ENCODE measurements around the gene ASB2. TPM values are rescaled to one million over a fixed set of nuclear protein-coding genes. Genes with fewer than 3 reads are reported as not detected.

The ASB2 gene
- total and polyA plus RNA-seq, 2 of the 13 experiments (the other 11 are each of a cell fraction or from before 2014, with no cell fraction given), result 0.82 to 4.1 TPM

DNA sequence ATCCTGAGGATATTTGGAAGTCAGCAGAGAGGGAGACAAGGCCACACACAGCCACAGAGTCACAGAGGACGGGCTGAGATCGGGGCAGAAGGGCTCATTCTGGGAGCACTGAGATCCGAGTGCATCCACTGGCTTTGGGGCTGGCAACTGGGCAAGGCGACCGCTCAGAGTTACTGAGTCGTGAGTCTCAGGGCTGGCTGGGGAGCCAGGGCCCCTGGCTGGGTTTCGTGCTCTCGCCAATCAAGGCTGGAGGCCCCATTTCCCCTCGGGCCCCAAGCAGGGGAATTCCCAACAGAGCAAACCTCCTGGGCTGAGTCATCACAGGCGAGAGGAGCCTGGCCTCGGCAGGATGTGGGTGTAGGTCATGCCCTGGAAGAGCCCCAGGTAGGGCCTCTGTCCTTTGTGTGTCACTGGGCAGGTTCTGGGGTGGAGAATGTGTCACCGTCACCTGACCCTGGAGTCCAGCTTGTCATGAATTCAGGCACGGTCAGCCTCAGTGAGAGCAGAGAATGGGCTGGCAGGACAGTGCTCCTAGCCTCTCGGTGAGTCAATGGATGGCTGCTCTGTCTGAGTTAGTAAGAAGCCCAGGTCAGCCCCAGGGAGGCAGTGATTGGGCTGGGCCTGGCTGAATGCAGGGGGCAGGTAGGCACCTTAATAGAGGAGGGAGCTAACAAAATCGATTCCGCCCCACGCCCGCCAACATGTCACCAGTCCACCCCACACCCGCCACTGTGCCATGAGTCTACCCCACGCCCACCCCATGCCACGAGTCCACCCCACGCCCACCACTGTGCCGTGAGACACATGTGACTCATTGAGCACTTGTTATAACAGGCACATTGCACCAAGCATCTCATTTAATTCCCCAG lies 16.9 kb downstream of the ASB2 start (continued):
- TF ChIP-seq KLF12 (CRISPR knock-in tag; IDR thresholded peaks at IDR 0.05; ENCODE audit: borderline replicate concordance) (no peak), ZFP62 (CRISPR knock-in tag; IDR thresholded peaks at IDR 0.05) (0 out of 2 replicates have a peak, but pooled peaks have one; percentile 79), PPARG (CRISPR knock-in tag; conservative IDR thresholded peaks at IDR 0.05) (peak; percentile 91), ZBTB38 (CRISPR knock-in tag; IDR thresholded peaks at IDR 0.05) (peak; percentile 85), CREBL2 (CRISPR knock-in tag; IDR thresholded peaks at IDR 0.05; ENCODE audit: borderline replicate concordance) (no peak), MYNN (CRISPR knock-in tag; IDR thresholded peaks at IDR 0.05; ENCODE audit: low read depth) (no peak; the same call in 1 of the 2 replicates), ZNF563 (CRISPR knock-in tag; IDR thresholded peaks at IDR 0.05) (peak; percentile 97), NFIB (CRISPR knock-in tag; IDR thresholded peaks at IDR 0.05; ENCODE audit: borderline replicate concordance) (no peak), ZMAT3 (CRISPR knock-in tag; conservative IDR thresholded peaks at IDR 0.05) (peak; percentile 72), KDM1A (CRISPR knock-in tag; IDR thresholded peaks at IDR 0.05) (peak; percentile 54; the same call in 1 of the 2 replicates), CSRNP2 (CRISPR knock-in tag; conservative IDR thresholded peaks at IDR 0.05; ENCODE audit: low read depth) (no peak), NFATC3 (CRISPR knock-in tag; IDR thresholded peaks at IDR 0.05) (no peak), JDP2 (CRISPR knock-in tag; IDR thresholded peaks at IDR 0.05; ENCODE audit: borderline replicate concordance) (no peak), ZBTB3 (CRISPR knock-in tag; IDR thresholded peaks at IDR 0.05; ENCODE audit: borderline replicate concordance, low read depth) (no peak), ZNF740 (CRISPR knock-in tag; IDR thresholded peaks at IDR 0.05) (no peak), ZNF660 (CRISPR knock-in tag; IDR thresholded peaks at IDR 0.05; ENCODE audit: borderline replicate concordance, low read depth) (no peak), ONECUT2 (CRISPR knock-in tag; IDR thresholded peaks at IDR 0.05) (no peak), ZNF790 (CRISPR knock-in tag; IDR thresholded peaks at IDR 0.05; ENCODE audit: borderline replicate concordance) (peak; percentile 83; the same call in 1 of the 2 replicates), ATRX (CRISPR knock-in tag; IDR thresholded peaks at IDR 0.05; ENCODE audit: borderline replicate concordance) (no peak), CREB1 (IDR thresholded peaks at IDR 0.05) (peak; percentile 84), CREB1 (CRISPR knock-in tag; IDR thresholded peaks at IDR 0.05) (peak; percentile 73), ZNF484 (CRISPR knock-in tag; IDR thresholded peaks at IDR 0.05; ENCODE audit: borderline replicate concordance, low read depth) (no peak), KDM6A (CRISPR knock-in tag; IDR thresholded peaks at IDR 0.05; ENCODE audit: low read depth) (peak; percentile 96), ZFP1 (CRISPR knock-in tag; IDR thresholded peaks at IDR 0.05) (peak; percentile 67; the same call in 1 of the 2 replicates), PBX3 (CRISPR knock-in tag; IDR thresholded peaks at IDR 0.05; ENCODE audit: borderline replicate concordance) (0 out of 2 replicates have a peak, but pooled peaks have one; percentile 23)
- TF ChIP-seq, protein P1, sequence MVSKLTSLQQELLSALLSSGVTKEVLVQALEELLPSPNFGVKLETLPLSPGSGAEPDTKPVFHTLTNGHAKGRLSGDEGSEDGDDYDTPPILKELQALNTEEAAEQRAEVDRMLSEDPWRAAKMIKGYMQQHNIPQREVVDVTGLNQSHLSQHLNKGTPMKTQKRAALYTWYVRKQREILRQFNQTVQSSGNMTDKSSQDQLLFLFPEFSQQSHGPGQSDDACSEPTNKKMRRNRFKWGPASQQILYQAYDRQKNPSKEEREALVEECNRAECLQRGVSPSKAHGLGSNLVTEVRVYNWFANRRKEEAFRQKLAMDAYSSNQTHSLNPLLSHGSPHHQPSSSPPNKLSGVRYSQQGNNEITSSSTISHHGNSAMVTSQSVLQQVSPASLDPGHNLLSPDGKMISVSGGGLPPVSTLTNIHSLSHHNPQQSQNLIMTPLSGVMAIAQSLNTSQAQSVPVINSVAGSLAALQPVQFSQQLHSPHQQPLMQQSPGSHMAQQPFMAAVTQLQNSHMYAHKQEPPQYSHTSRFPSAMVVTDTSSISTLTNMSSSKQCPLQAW (CRISPR knock-in tag; IDR thresholded peaks at IDR 0.05), result peak; percentile 96
